K562 (cell line): ENCODE data around the gene MMP19. TPM values are rescaled to one million over a fixed set of nuclear protein-coding genes. Genes with fewer than 3 reads are reported as not detected.
"Not testable (repeated sequence)": the region's sequence is repeated elsewhere in the genome, so short reads cannot be mapped to it uniquely, and the experiment has no call there.

Experiments used
- ATAC-seq: fragments of 200-7000 bp; cut with Tn5 transposase; 3 replicates; pipeline ENCODE4 v1.9.1; 2020; ENCODE audit warnings: moderate library complexity
- BruUV-seq: library from RNA; stranded (reverse); fragments of 400-500 nt; replicated peaks from 2 replicates; lab custom pipeline; 2021; lab: Mats Ljungman, UMichigan
- CTCF ChIA-PET: fragments of 300-600 bp; formaldehyde crosslinking; extraction: SDS; loops from one replicate; lab custom pipeline; 2021; ENCODE audit warnings: low intra/inter-chr PET ratio; lab: Yijun Ruan, JAX
- POLR2A ChIA-PET: fragments of 300-600, 350-650 bp; sonication (Branson Sonifier 250); formaldehyde crosslinking; extraction: SDS; loops from one replicate; lab custom pipeline; 2021; ENCODE audit warnings: antibody characterized with exemption, inconsistent platforms; lab: Yijun Ruan, JAX
- DNase-seq, 4 experiments: peaks; one replicate each; pipeline versions ENCODE4 v3.0.0 to v3.0.0-alpha.2; 2011 to 2018; ENCODE audit warnings: low spot score in 3 of 4, mixed read lengths in 3 of 4; ENCODE audit errors: extremely low read depth in 1 of 4
- FAIRE-seq: peaks from 2 replicates; lab custom pipeline; 2011; peaks lifted over from hg19 to GRCh38; lab: Jason Lieb, UNC
- H2AFZ ChIP-seq: 2 replicates; pipeline ENCODE4 v1.6.0; 2011; ENCODE audit warnings: low read depth, low read length, control low read depth, inconsistent platforms
- H3K27ac ChIP-seq: fragments of 200-600 bp; 3 replicates; pipeline ENCODE4 v1.8.0; 2011; ENCODE audit warnings: low read depth, mild to moderate bottlenecking, control low read depth, inconsistent platforms, low read length, moderate library complexity, mixed read lengths; ENCODE audit errors: extremely low read depth
- H3K27me3 ChIP-seq, 2 experiments: fragments of 300-600 bp in 1 of 2; 2 replicates in 1 of 2; 3 replicates in 1 of 2; pipeline versions ENCODE4 v1.6.0 to v1.8.0; 2011; ENCODE audit warnings: inconsistent platforms in 2 of 2, low read length in 2 of 2, mild to moderate bottlenecking in 1 of 2, mixed read lengths in 1 of 2, moderate library complexity in 1 of 2; ENCODE audit not compliant: control insufficient read depth in 2 of 2, insufficient read depth in 2 of 2
- H3K36me3 ChIP-seq: fragments of 300-600 bp; 3 replicates; pipeline ENCODE4 v1.8.0; 2011; ENCODE audit warnings: mild to moderate bottlenecking, low read length, inconsistent platforms; ENCODE audit not compliant: control insufficient read depth, insufficient read depth
- H3K4me1 ChIP-seq, 2 experiments: fragments of 200-600 bp in 1 of 2; replicated peaks in 1 of 2; 2 replicates in 1 of 2; 3 replicates in 1 of 2; pipeline versions ENCODE4 v1.5.1 to v1.8.0; 2011; ENCODE audit warnings: inconsistent platforms in 2 of 2, low read length in 2 of 2, mild to moderate bottlenecking in 1 of 2, mixed read lengths in 1 of 2, moderate library complexity in 1 of 2; ENCODE audit not compliant: control insufficient read depth in 2 of 2, insufficient read depth in 2 of 2
- H3K4me2 ChIP-seq: 2 replicates; pipeline ENCODE4 v1.6.1; 2011; ENCODE audit warnings: low read length, control low read depth, inconsistent platforms, mixed read lengths; ENCODE audit not compliant: insufficient read depth
- H3K4me3 ChIP-seq: fragments of 200-600 bp; sonication (generic), shearing (Covaris generic); 2 replicates; pipeline ENCODE4 v1.5.1; 2016; ENCODE audit warnings: control low read depth, inconsistent platforms
- H3K79me2 ChIP-seq: fragments of 200-600 bp; 3 replicates; pipeline ENCODE4 v1.8.0; 2011; ENCODE audit warnings: low read length, inconsistent platforms; ENCODE audit not compliant: control insufficient read depth, insufficient read depth
- H3K9ac ChIP-seq, 2 experiments: 2 replicates each; pipeline versions ENCODE4 v1.6.0 to v1.6.1; 2011; ENCODE audit warnings: low read depth in 2 of 2, low read length in 2 of 2, control low read depth in 1 of 2, inconsistent platforms in 1 of 2, mild to moderate bottlenecking in 1 of 2, mixed read lengths in 1 of 2; ENCODE audit not compliant: insufficient read depth in 1 of 2
- H3K9me1 ChIP-seq: one replicate; pipeline ENCODE4 v1.6.0; 2011; ENCODE audit warnings: inconsistent platforms, mild to moderate bottlenecking, low read length, moderate library complexity; ENCODE audit not compliant: control insufficient read depth, insufficient read depth
- H3K9me3 ChIP-seq: replicated peaks from 2 replicates; pipeline ENCODE4 v1.5.1; 2011; ENCODE audit warnings: low read depth, low read length, inconsistent platforms; ENCODE audit not compliant: control insufficient read depth, insufficient read depth
- H4K20me1 ChIP-seq: replicated peaks from 2 replicates; pipeline ENCODE4 v1.6.1; 2011; ENCODE audit warnings: low read length, inconsistent platforms, mixed read lengths; ENCODE audit not compliant: control insufficient read depth, insufficient read depth
- AFF1 ChIP-seq, 2 experiments: fragments of 450-650 bp; IDR thresholded peaks; 2 replicates each; pipeline ENCODE4 v1.6.1; 2018; ENCODE audit warnings: mild to moderate bottlenecking in 2 of 2, low read depth in 1 of 2; ENCODE audit not compliant: partially characterized antibody in 2 of 2
- CBX3 ChIP-seq, 2 experiments: IDR thresholded peaks; 1 replicate in 1 of 2; 2 replicates in 1 of 2; pipeline ENCODE4 v1.6.1; 2012; ENCODE audit warnings: inconsistent platforms in 2 of 2, low read length in 2 of 2, borderline replicate concordance in 1 of 2, control low read depth in 1 of 2
- TRIM28 ChIP-seq: fragments of 450-650 bp; IDR thresholded peaks from 2 replicates; pipeline ENCODE4 v1.6.1; 2017
- ZNF121 ChIP-seq: sonication (generic); formaldehyde crosslinking; conservative IDR thresholded peaks from 2 replicates; pipeline ENCODE4 v1.8.0; 2022; ENCODE audit warnings: missing genetic modification reagents
- WGBS: fragments of 100-300 bp; shearing (Covaris generic); methylation state at CpG from one replicate; pipeline ENCODE4 v1.1.6; 2016; ENCODE audit warnings: low coverage, mixed read lengths; ENCODE audit not compliant: insufficient coverage; ENCODE audit errors: missing lambda C conversion rate; 5-methylcytosine and 5-hydroxymethylcytosine counted together
- in situ Hi-C: fragments of 300-500 bp; cut with MboI; formaldehyde crosslinking; loops from 4 replicates; pipeline ENCODE4 v1.15.0; 2018; ENCODE audit warnings: inconsistent platforms, mixed read lengths
- intact Hi-C: fragments of 100-400 bp; cut with micrococcal nuclease; formaldehyde crosslinking; loops from 2 replicates; pipeline ENCODE4 v1.14.2; 2022
- polyA plus RNA-seq, 8 experiments: library from polyadenylated mRNA; depleted of rRNA in 4 of 8; stranded (reverse) in 5 of 8; unstranded in 3 of 8; fragments of >200 nt; fragmentation: Nextera tagmentation in 2 of 8; fragmentation: Illumina TruSeq in 1 of 8; extraction: Ambion mirVana in 2 of 8; extraction: Trizol in 1 of 8; gene quantifications; 2 replicates each; pipeline versions ENCODE4 v1.2.1 to v1.2.3, GENCODE V29; 2011 to 2014; ENCODE audit warnings: inconsistent platforms in 1 of 8, missing spikeins in 1 of 8
- total RNA-seq, 7 experiments: library from RNA; depleted of rRNA in 6 of 7; stranded (reverse); fragments of >200 nt in 6 of 7; fragmentation: Illumina TruSeq in 2 of 7; extraction: Trizol in 2 of 7; gene quantifications; 2 replicates each; pipeline versions ENCODE4 v1.2.1 to v1.2.3, GENCODE V29; 2011 to 2021; ENCODE audit warnings: low replicate concordance in 1 of 7

Gene MMP19
- total and polyA plus RNA-seq, 9 of the 15 experiments (the other 6 are each of a cell fraction or from before 2014, with no cell fraction given), result 0.14 to 1.6 (median 0.66) TPM

DNA sequence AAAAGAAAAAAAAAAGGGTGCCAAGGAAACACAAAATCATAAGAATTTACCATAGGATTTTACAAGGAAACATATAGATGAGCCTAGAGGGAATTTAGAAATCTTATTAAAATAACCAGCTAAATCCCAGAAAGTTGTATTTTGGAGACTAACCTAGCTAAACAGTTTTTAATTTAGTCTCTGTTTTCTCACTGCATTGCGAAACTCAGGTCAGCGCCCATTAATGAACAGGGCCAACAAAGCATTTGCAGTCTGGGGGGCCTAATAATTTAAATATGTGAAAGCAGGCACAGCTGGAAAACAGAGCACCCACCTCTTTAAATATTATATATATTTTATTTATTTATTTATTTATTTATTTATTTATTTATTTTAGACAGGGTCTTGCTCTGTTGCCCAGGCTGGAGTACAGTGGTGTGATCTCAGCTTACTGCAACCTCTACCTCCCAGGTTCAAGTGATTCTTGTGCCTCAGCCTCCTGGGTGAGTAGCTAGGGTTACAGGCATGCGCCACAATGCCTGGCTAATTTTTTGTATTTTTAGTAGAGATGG, 23.8 kb upstream of the MMP19 start:
- H3K27me3 ChIP-seq, H3K9me3 ChIP-seq, BruUV-seq, H3K27ac ChIP-seq, H3K36me3 ChIP-seq: not testable (repeated sequence)
- TF ChIP-seq ZNF121 (CRISPR knock-in tag), result peak; percentile 57; the same call in 1 of the 2 replicates
- TF ChIP-seq, all 486 proteins: peak for 1; not testable (repeated sequence) for 485
- H3K4me2 ChIP-seq, FAIRE-seq, H3K4me1 ChIP-seq, H3K9me1 ChIP-seq, in situ Hi-C loops, H3K9ac ChIP-seq, ATAC-seq, DNase-seq, H4K20me1 ChIP-seq, H2AFZ ChIP-seq, H3K79me2 ChIP-seq, intact Hi-C loops, H3K4me3 ChIP-seq: not testable (repeated sequence)
- CTCF ChIA-PET, result interaction anchor here (0.7 kb wide), 1 partner anchor 36 kb away, joined by 4 read pairs; no protein-coding TSS in a partner anchor
- whole genome bisulfite sequencing, result 98% methylated on average over 3 of the region's 3 CpGs
- POLR2A ChIA-PET, result interaction anchor here (0.7 kb wide), 1 partner anchor 847 kb away, joined by 3 read pairs; no protein-coding TSS in a partner anchor

- H2AFZ ChIP-seq, result no peak overlapping the region
- no peak overlapping the region for H3K27ac ChIP-seq
- no peaks in the 10 kb centered on the region for H4K20me1 ChIP-seq
- H3K9me1 ChIP-seq, result no peaks in the 10 kb centered on the region
- H3K9ac ChIP-seq, result no peak overlapping the region
- TF ChIP-seq AFF1 (IDR thresholded peaks at IDR 0.05; ENCODE audit: low read depth in 1 of 2, partially characterized antibody in 2 of 2) (no peak), TRIM28 (peak; percentile 85; the same call in 1 of the 2 replicates), CBX3 (IDR thresholded peaks at IDR 0.05; ENCODE audit: borderline replicate concordance in 1 of 2, low read length in 2 of 2) (0 out of 3 replicates have a peak, but pooled peaks of 1 of the 2 experiments have one; percentile 33)
- H3K4me1 ChIP-seq, result no peaks in the 10 kb centered on the region
- H3K36me3 ChIP-seq, result no peaks in the 10 kb centered on the region
- POLR2A ChIA-PET, result interaction anchor here (1.1 kb wide), 1 partner anchor 16 kb away, joined by 3 read pairs; no protein-coding TSS in a partner anchor
- no peak for FAIRE-seq
- no peak overlapping the region for H3K4me2 ChIP-seq
- no peaks in the 10 kb centered on the region for H3K27me3 ChIP-seq
- no peak for ATAC-seq
- no TSS peak for BruUV-seq
- in situ Hi-C loops, result no loop called here
- no peak overlapping the region for H3K4me3 ChIP-seq
- CTCF ChIA-PET, result no interaction called here
- no peak for DNase-seq
- H3K79me2 ChIP-seq, result no peaks in the 10 kb centered on the region
- intact Hi-C loops, result no loop called here
- no peaks in the 10 kb centered on the region; the same call in 1 of the 2 replicates for H3K9me3 ChIP-seq
- 25% methylated on average over 2 of the region's 2 CpGs for WGBS
Measured at GRCh38 chr12:55865327-55865726, 22.6 kb upstream of the MMP19 start.
